ENCODE measurements around the gene RTTN. TPM values are rescaled to one million over a fixed set of nuclear protein-coding genes. Genes with fewer than 3 reads are reported as not detected.

RTTN gene
- total and polyA plus RNA-seq, 2 experiments from 2014 or later = 7.2 to 31.0 TPM

- Histone ChIP-seq H4K20me1 (replicated peaks; ENCODE audit: insufficient read depth) (no peaks in the 10 kb centered on the region), H3K4me1 (ENCODE audit: insufficient read depth) (no peaks in the 10 kb centered on the region), H3K9me2 (ENCODE audit: insufficient read depth) (no peaks in the 10 kb centered on the region), H3K27ac (ENCODE audit: low read depth) (no peak overlapping the region), H3K4me3 (no peak overlapping the region), H3K27me3 (ENCODE audit: insufficient read depth) (no peaks in the 10 kb centered on the region), H2AFZ (no peak overlapping the region), H3K79me2 (replicated peaks; ENCODE audit: insufficient read depth) (no peaks in the 10 kb centered on the region), H3K4me2 (no peak overlapping the region), H3F3A (replicated peaks; ENCODE audit: low read depth) (no peaks in the 10 kb centered on the region), H3K36me3 (ENCODE audit: insufficient read depth) (no peaks in the 10 kb centered on the region)
- DNase-seq (ENCODE audit: low spot score) (no peak), ATAC-seq (no peak)
- H3K4me3 Mint-ChIP-seq = no peak overlapping the region
- H3K36me3 Mint-ChIP-seq (ENCODE audit: low read depth) = peaks cover 23% of the 10 kb centered on the region
- no peak for TF ChIP-seq NANOG (IDR thresholded peaks at IDR 0.05; ENCODE audit: borderline replicate concordance)
- H3K9me3 Mint-ChIP-seq = no peaks in the 10 kb centered on the region
- H3K27ac Mint-ChIP-seq = no peak overlapping the region
- H3K27me3 Mint-ChIP-seq (ENCODE audit: insufficient read depth, low read depth, poor library complexity) = peaks cover 2% of the 10 kb centered on the region
- H3K4me1 Mint-ChIP-seq = no peaks in the 10 kb centered on the region
These were observed 10.4 kb downstream of the RTTN start for GRCh38 chr18:70195014-70195614.

GRCh38 chr18:70194227-70194890, 11.1 kb downstream of the RTTN start:
- peaks cover 22% of the 10 kb centered on the region for H3K36me3 Mint-ChIP-seq (ENCODE audit: low read depth)
- ATAC-seq = no peak
- no peak overlapping the region for H3K27ac ChIP-seq (ENCODE audit: low read depth)

GRCh38 chr18:70190529-70190928, 15.0 kb downstream of the RTTN start:
- DNase-seq (ENCODE audit: low spot score) = no peak
- no peaks in the 10 kb centered on the region for H3K79me2 ChIP-seq (replicated peaks; ENCODE audit: insufficient read depth)
- peaks cover 3% of the 10 kb centered on the region; the same call in 1 of the 2 replicates for H3K36me3 ChIP-seq (ENCODE audit: insufficient read depth)
- no peaks in the 10 kb centered on the region for H3F3A ChIP-seq (replicated peaks; ENCODE audit: low read depth)
- no peak overlapping the region; the same call in 1 of the 2 replicates for H3K27ac Mint-ChIP-seq
- no peaks in the 10 kb centered on the region for H3K4me1 Mint-ChIP-seq
- H3K36me3 Mint-ChIP-seq (ENCODE audit: low read depth) = peaks cover 31% of the 10 kb centered on the region
- no peaks in the 10 kb centered on the region for H3K9me2 ChIP-seq (ENCODE audit: insufficient read depth)
- H2AFZ ChIP-seq = no peak overlapping the region
- no peak overlapping the region for H3K27ac ChIP-seq (ENCODE audit: low read depth)
- no peaks in the 10 kb centered on the region for H4K20me1 ChIP-seq (replicated peaks; ENCODE audit: insufficient read depth)
- ATAC-seq = no peak
- H3K27me3 ChIP-seq (ENCODE audit: insufficient read depth) = no peaks in the 10 kb centered on the region
- H3K4me2 ChIP-seq = no peak overlapping the region
- no peaks in the 10 kb centered on the region; the same call in 2 of the 3 replicates for H3K9me3 Mint-ChIP-seq
- H3K4me3 Mint-ChIP-seq = no peak overlapping the region
- peaks cover 2% of the 10 kb centered on the region for H3K27me3 Mint-ChIP-seq (ENCODE audit: insufficient read depth, low read depth, poor library complexity)
- H3K4me1 ChIP-seq (ENCODE audit: insufficient read depth) = no peaks in the 10 kb centered on the region
- no peak overlapping the region for H3K4me3 ChIP-seq
- TF ChIP-seq POLR2AphosphoS5 (IDR thresholded peaks at IDR 0.05; ENCODE audit: low read depth) (no peak), JUNB (IDR thresholded peaks at IDR 0.05; ENCODE audit: unreplicated experiment) (no peak), STAT1 (IDR thresholded peaks at IDR 0.05; ENCODE audit: unreplicated experiment) (no peak), EZH2 (IDR thresholded peaks at IDR 0.05; ENCODE audit: low read depth, unreplicated experiment) (no peak), CREB1 (CRISPR knock-in tag; IDR thresholded peaks at IDR 0.05; ENCODE audit: low read depth) (no peak), ZNF114 (CRISPR knock-in tag; IDR thresholded peaks at IDR 0.05) (no peak), NANOG (IDR thresholded peaks at IDR 0.05; ENCODE audit: borderline replicate concordance) (no peak)
- TF ChIP-seq, protein P1, sequence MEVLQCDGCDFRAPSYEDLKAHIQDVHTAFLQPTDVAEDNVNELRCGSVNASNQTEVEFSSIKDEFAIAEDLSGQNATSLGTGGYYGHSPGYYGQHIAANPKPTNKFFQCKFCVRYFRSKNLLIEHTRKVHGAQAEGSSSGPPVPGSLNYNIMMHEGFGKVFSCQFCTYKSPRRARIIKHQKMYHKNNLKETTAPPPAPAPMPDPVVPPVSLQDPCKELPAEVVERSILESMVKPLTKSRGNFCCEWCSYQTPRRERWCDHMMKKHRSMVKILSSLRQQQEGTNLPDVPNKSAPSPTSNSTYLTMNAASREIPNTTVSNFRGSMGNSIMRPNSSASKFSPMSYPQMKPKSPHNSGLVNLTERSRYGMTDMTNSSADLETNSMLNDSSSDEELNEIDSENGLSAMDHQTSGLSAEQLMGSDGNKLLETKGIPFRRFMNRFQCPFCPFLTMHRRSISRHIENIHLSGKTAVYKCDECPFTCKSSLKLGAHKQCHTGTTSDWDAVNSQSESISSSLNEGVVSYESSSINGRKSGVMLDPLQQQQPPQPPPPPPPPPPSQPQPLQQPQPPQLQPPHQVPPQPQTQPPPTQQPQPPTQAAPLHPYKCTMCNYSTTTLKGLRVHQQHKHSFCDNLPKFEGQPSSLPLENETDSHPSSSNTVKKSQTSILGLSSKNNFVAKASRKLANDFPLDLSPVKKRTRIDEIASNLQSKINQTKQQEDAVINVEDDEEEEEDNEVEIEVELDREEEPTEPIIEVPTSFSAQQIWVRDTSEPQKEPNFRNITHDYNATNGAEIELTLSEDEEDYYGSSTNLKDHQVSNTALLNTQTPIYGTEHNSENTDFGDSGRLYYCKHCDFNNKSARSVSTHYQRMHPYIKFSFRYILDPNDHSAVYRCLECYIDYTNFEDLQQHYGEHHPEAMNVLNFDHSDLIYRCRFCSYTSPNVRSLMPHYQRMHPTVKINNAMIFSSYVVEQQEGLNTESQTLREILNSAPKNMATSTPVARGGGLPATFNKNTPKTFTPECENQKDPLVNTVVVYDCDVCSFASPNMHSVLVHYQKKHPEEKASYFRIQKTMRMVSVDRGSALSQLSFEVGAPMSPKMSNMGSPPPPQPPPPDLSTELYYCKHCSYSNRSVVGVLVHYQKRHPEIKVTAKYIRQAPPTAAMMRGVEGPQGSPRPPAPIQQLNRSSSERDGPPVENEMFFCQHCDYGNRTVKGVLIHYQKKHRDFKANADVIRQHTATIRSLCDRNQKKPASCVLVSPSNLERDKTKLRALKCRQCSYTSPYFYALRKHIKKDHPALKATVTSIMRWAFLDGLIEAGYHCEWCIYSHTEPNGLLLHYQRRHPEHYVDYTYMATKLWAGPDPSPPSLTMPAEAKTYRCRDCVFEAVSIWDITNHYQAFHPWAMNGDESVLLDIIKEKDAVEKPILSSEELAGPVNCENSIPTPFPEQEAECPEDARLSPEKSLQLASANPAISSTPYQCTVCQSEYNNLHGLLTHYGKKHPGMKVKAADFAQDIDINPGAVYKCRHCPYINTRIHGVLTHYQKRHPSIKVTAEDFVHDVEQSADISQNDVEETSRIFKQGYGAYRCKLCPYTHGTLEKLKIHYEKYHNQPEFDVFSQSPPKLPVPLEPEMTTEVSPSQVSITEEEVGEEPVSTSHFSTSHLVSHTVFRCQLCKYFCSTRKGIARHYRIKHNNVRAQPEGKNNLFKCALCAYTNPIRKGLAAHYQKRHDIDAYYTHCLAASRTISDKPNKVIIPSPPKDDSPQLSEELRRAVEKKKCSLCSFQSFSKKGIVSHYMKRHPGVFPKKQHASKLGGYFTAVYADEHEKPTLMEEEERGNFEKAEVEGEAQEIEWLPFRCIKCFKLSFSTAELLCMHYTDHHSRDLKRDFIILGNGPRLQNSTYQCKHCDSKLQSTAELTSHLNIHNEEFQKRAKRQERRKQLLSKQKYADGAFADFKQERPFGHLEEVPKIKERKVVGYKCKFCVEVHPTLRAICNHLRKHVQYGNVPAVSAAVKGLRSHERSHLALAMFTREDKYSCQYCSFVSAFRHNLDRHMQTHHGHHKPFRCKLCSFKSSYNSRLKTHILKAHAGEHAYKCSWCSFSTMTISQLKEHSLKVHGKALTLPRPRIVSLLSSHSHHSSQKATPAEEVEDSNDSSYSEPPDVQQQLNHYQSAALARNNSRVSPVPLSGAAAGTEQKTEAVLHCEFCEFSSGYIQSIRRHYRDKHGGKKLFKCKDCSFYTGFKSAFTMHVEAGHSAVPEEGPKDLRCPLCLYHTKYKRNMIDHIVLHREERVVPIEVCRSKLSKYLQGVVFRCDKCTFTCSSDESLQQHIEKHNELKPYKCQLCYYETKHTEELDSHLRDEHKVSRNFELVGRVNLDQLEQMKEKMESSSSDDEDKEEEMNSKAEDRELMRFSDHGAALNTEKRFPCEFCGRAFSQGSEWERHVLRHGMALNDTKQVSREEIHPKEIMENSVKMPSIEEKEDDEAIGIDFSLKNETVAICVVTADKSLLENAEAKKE (CRISPR knock-in tag; IDR thresholded peaks at IDR 0.05) = no peak

More at GRCh38 chr18:70194227-70194890, 11.1 kb downstream of the RTTN start:
- H3K4me3 Mint-ChIP-seq = no peak overlapping the region
- H3K27ac Mint-ChIP-seq = no peak overlapping the region
- TF ChIP-seq ZNF331 (CRISPR knock-in tag; IDR thresholded peaks at IDR 0.05; ENCODE audit: low read depth) (no peak), EZH2phosphoT487 (IDR thresholded peaks at IDR 0.05; ENCODE audit: unreplicated experiment) (no peak), EZH2 (IDR thresholded peaks at IDR 0.05; ENCODE audit: low read depth, unreplicated experiment) (no peak), NANOG (IDR thresholded peaks at IDR 0.05; ENCODE audit: borderline replicate concordance) (no peak)
- Histone ChIP-seq H3K27me3 (ENCODE audit: insufficient read depth) (no peaks in the 10 kb centered on the region), H4K20me1 (replicated peaks; ENCODE audit: insufficient read depth) (no peaks in the 10 kb centered on the region), H3K36me3 (ENCODE audit: insufficient read depth) (no peaks in the 10 kb centered on the region), H3F3A (replicated peaks; ENCODE audit: low read depth) (no peaks in the 10 kb centered on the region), H2AFZ (no peak overlapping the region), H3K4me1 (ENCODE audit: insufficient read depth) (no peaks in the 10 kb centered on the region), H3K4me3 (no peak overlapping the region), H3K79me2 (replicated peaks; ENCODE audit: insufficient read depth) (no peaks in the 10 kb centered on the region), H3K9me2 (ENCODE audit: insufficient read depth) (no peaks in the 10 kb centered on the region), H3K4me2 (no peak overlapping the region)
- no peaks in the 10 kb centered on the region for H3K4me1 Mint-ChIP-seq
- peaks cover 2% of the 10 kb centered on the region for H3K27me3 Mint-ChIP-seq (ENCODE audit: insufficient read depth, low read depth, poor library complexity)
- no peaks in the 10 kb centered on the region for H3K9me3 Mint-ChIP-seq
- DNase-seq (ENCODE audit: low spot score) = no peak

Measured in GM23338 (cell line).